Gastrocnemius medialis (tissue), 4 donors: ENCODE data around the gene SPEF2. TPM values are rescaled to one million over a fixed set of nuclear protein-coding genes. Genes with fewer than 3 reads are reported as not detected.
A peak's percentile ranks its signal among the peaks of the same experiment; 100 is the strongest.

Source experiments
- ATAC-seq, 2 donors: fragments of 150-250 bp; one replicate each; pipeline ENCODE4 v1.9.1; 2016
- DNase-seq, 2 donors: peaks; one replicate each; pipeline ENCODE4 v3.0.0-alpha.2; 2019
- H3K27ac ChIP-seq, 4 donors: fragments of 200-600 bp; sonication (generic); 1 replicate in 1 of 4; 2 replicates in 3 of 4; pipeline ENCODE4 v1.5.1; 2016 to 2018; ENCODE audit warnings: mild to moderate bottlenecking in 2 of 4, moderate library complexity in 1 of 4
- H3K27me3 ChIP-seq, 3 donors: fragments of 200-600 bp; sonication (generic) in 2 of 3; 1 replicate in 1 of 3; 2 replicates in 2 of 3; pipeline versions ENCODE4 v1.5.1 to v1.6.0; 2016 to 2019; ENCODE audit warnings: mild to moderate bottlenecking in 1 of 3, moderate library complexity in 1 of 3
- H3K36me3 ChIP-seq, 2 donors: fragments of 200-600 bp; sonication (generic) in 1 of 2; one replicate each; pipeline ENCODE4 v1.5.1; 2017 to 2018
- H3K4me1 ChIP-seq, 2 donors: fragments of 200-600 bp; sonication (generic) in 1 of 2; one replicate each; pipeline ENCODE4 v1.5.1; 2016 to 2017; ENCODE audit warnings: mild to moderate bottlenecking in 2 of 2
- H3K4me3 ChIP-seq, 4 donors: fragments of 200-600 bp; sonication (generic) in 3 of 4; 1 replicate in 1 of 4; 2 replicates in 3 of 4; pipeline ENCODE4 v1.5.1; 2016 to 2019; ENCODE audit warnings: mild to moderate bottlenecking in 2 of 4
- H3K9me3 ChIP-seq, 3 donors: fragments of 200-600 bp; sonication (generic) in 2 of 3; 1 replicate in 1 of 3; 2 replicates in 2 of 3; pipeline ENCODE4 v1.5.1; 2016 to 2019
- CTCF ChIP-seq, 5 experiments: fragments of 450-650 bp in 3 of 5; fragments of 200-600 bp in 2 of 5; sonication (generic) in 2 of 5; IDR thresholded peaks in 4 of 5; conservative IDR thresholded peaks in 1 of 5; 1 replicate in 4 of 5; 2 replicates in 1 of 5; pipeline ENCODE4 v1.5.1; 2016 to 2019; ENCODE audit warnings: antibody characterized with exemption in 5 of 5, mild to moderate bottlenecking in 3 of 5, moderate library complexity in 3 of 5
- POLR2A ChIP-seq, 2 donors: fragments of 450-650 bp; IDR thresholded peaks; one replicate each; pipeline ENCODE4 v1.6.1; 2017; ENCODE audit warnings: antibody characterized with exemption in 2 of 2, mild to moderate bottlenecking in 2 of 2, moderate library complexity in 2 of 2
- in situ Hi-C, 4 donors: fragments of 200-750 bp; cut with MboI; loops; one replicate each; pipeline versions ENCODE4 v1.15.0 to v1.8.0; 2017; ENCODE audit warnings: low sequenced_read_pairs in 4 of 4
- intact Hi-C: fragments of 100-400 bp; cut with DNase I; formaldehyde crosslinking; loops from one replicate; pipeline ENCODE4 v1.15.1; 2023; ENCODE audit warnings: low total_unique reads
- total RNA-seq, 4 donors: library from RNA; depleted of rRNA; stranded (reverse); fragments of >200 nt; gene quantifications; one replicate each; pipeline versions ENCODE4 v1.1.0 to v1.2.3, GENCODE V29; 2016

SPEF2 gene
- total RNA-seq, 4 donors from 2014 or later: 0.11 to 0.46 TPM; not detected in 2

GRCh38 chr5:35677878-35678277, 60.2 kb downstream of the SPEF2 start:
- TF ChIP-seq POLR2A (IDR thresholded peaks at IDR 0.05) (no peak), CTCF (IDR thresholded peaks at IDR 0.05 in 4 of 5, conservative IDR thresholded peaks at IDR 0.05 in 1 of 5) (no peak)
- ATAC-seq (no peak), DNase-seq (no peak)
- in situ Hi-C loops: no loop called here
- H3K4me3 ChIP-seq: no peak overlapping the region
- H3K27ac ChIP-seq: no peak overlapping the region
- no peaks in the 10 kb centered on the region for H3K27me3 ChIP-seq
- H3K9me3 ChIP-seq: no peaks in the 10 kb centered on the region
- no peaks in the 10 kb centered on the region for H3K36me3 ChIP-seq
- intact Hi-C loops: no loop called here
- H3K4me1 ChIP-seq: no peaks in the 10 kb centered on the region

GRCh38 chr5:35678661-35679060, 61.0 kb downstream of the SPEF2 start:
- no peak overlapping the region for H3K4me3 ChIP-seq
- H3K4me1 ChIP-seq: no peaks in the 10 kb centered on the region
- H3K9me3 ChIP-seq: no peaks in the 10 kb centered on the region
- no peaks in the 10 kb centered on the region for H3K36me3 ChIP-seq
- no peaks in the 10 kb centered on the region for H3K27me3 ChIP-seq
- no peak for ATAC-seq
- TF ChIP-seq POLR2A (IDR thresholded peaks at IDR 0.05): no peak
- no peak for TF ChIP-seq CTCF (IDR thresholded peaks at IDR 0.05 in 4 of 5, conservative IDR thresholded peaks at IDR 0.05 in 1 of 5)
- no peak for DNase-seq
- in situ Hi-C loops (no loop called here), intact Hi-C loops (no loop called here)
- no peak overlapping the region for H3K27ac ChIP-seq

- in situ Hi-C loops (no loop called here), intact Hi-C loops (no loop called here)
- TF ChIP-seq CTCF (IDR thresholded peaks at IDR 0.05 in 4 of 5, conservative IDR thresholded peaks at IDR 0.05 in 1 of 5): no peak
- no peak for TF ChIP-seq POLR2A (IDR thresholded peaks at IDR 0.05)
- DNase-seq: no peak
- H3K27me3 ChIP-seq: no peaks in the 10 kb centered on the region
- no peaks in the 10 kb centered on the region for H3K36me3 ChIP-seq
- peak in 1 of 2 donors; percentile 30 for ATAC-seq
- no peaks in the 10 kb centered on the region for H3K4me1 ChIP-seq
- H3K27ac ChIP-seq: no peak overlapping the region
- H3K4me3 ChIP-seq: no peak overlapping the region
- H3K9me3 ChIP-seq: no peaks in the 10 kb centered on the region
Observed at GRCh38 chr5:35679357-35679756, 61.7 kb downstream of the SPEF2 start.

- H3K9me3 ChIP-seq: no peaks in the 10 kb centered on the region
- no peak overlapping the region for H3K27ac ChIP-seq
- no peaks in the 10 kb centered on the region for H3K27me3 ChIP-seq
- TF ChIP-seq CTCF (IDR thresholded peaks at IDR 0.05 in 4 of 5, conservative IDR thresholded peaks at IDR 0.05 in 1 of 5) (no peak), POLR2A (IDR thresholded peaks at IDR 0.05) (no peak)
- in situ Hi-C loops (no loop called here), intact Hi-C loops (no loop called here)
- DNase-seq (no peak), ATAC-seq (no peak)
- no peaks in the 10 kb centered on the region for H3K4me1 ChIP-seq
- no peak overlapping the region for H3K4me3 ChIP-seq
- H3K36me3 ChIP-seq: no peaks in the 10 kb centered on the region
Observed at GRCh38 chr5:35681911-35682310, 64.2 kb downstream of the SPEF2 start.

- H3K27ac ChIP-seq: no peak overlapping the region
- no peaks in the 10 kb centered on the region for H3K4me1 ChIP-seq
- no peak for ATAC-seq
- no peaks in the 10 kb centered on the region for H3K9me3 ChIP-seq
- H3K4me3 ChIP-seq: no peak overlapping the region
- no peaks in the 10 kb centered on the region for H3K36me3 ChIP-seq
- no peak for DNase-seq
- intact Hi-C loops: no loop called here
- no peaks in the 10 kb centered on the region for H3K27me3 ChIP-seq
- TF ChIP-seq CTCF (IDR thresholded peaks at IDR 0.05 in 4 of 5, conservative IDR thresholded peaks at IDR 0.05 in 1 of 5): no peak
- no peak for TF ChIP-seq POLR2A (IDR thresholded peaks at IDR 0.05)
- in situ Hi-C loops: no loop called here
Observed at GRCh38 chr5:35683466-35683865, 65.8 kb downstream of the SPEF2 start.
